Measurements from ENCODE around the gene MUC13. TPM values are rescaled to one million over a fixed set of nuclear protein-coding genes. Genes with fewer than 3 reads are reported as not detected.
A peak's percentile ranks its signal among the peaks of the same experiment; 100 is the strongest.

MUC13 gene
- total RNA-seq, 4 donors from 2014 or later = 0.19 TPM; not detected in 3

DNA sequence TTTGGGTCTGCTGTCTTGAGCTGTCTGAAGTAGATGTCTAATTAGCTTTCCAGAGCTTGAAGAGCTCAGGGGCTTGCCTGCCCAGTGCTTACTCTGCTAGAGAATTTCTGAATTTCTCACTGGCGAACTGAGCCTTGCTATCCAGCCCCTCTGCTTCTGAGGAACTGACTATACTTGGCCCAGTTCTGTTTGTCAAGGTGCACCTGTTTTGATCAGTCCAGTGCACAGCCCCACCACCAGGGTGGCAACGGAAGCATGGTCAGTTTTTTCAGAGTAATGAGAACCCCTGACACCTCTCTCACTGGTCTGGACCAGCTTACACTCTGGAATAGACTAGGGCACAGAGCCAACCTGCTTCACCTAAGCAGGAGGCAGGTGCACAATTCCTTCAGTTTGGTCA lies 72.5 kb downstream of the MUC13 start:
- H3K36me3 ChIP-seq = peaks cover 0 to 43% (median 0%) of the 10 kb centered on the region in 3 donors
- H3K4me1 ChIP-seq = peaks cover 0 to 45% (median 3%) of the 10 kb centered on the region in 3 donors
- DNase-seq = no peak
- no peaks in the 10 kb centered on the region for H3K27me3 ChIP-seq
- H3K9me3 ChIP-seq = no peaks in the 10 kb centered on the region
- H3K4me3 ChIP-seq = no peak overlapping the region
- peak overlapping the region in 1 of 4 donors; percentile 21 for H3K27ac ChIP-seq
- TF ChIP-seq POLR2A (IDR thresholded peaks at IDR 0.05) = no peak
- TF ChIP-seq, protein P1, sequence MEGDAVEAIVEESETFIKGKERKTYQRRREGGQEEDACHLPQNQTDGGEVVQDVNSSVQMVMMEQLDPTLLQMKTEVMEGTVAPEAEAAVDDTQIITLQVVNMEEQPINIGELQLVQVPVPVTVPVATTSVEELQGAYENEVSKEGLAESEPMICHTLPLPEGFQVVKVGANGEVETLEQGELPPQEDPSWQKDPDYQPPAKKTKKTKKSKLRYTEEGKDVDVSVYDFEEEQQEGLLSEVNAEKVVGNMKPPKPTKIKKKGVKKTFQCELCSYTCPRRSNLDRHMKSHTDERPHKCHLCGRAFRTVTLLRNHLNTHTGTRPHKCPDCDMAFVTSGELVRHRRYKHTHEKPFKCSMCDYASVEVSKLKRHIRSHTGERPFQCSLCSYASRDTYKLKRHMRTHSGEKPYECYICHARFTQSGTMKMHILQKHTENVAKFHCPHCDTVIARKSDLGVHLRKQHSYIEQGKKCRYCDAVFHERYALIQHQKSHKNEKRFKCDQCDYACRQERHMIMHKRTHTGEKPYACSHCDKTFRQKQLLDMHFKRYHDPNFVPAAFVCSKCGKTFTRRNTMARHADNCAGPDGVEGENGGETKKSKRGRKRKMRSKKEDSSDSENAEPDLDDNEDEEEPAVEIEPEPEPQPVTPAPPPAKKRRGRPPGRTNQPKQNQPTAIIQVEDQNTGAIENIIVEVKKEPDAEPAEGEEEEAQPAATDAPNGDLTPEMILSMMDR (IDR thresholded peaks at IDR 0.05) = no peak
- intact Hi-C loops (cut with DNase I) = no loop called here
- WGBS, 2 donors = 22 to 40% methylated on average over 1 of the region's 2 CpGs

DNA sequence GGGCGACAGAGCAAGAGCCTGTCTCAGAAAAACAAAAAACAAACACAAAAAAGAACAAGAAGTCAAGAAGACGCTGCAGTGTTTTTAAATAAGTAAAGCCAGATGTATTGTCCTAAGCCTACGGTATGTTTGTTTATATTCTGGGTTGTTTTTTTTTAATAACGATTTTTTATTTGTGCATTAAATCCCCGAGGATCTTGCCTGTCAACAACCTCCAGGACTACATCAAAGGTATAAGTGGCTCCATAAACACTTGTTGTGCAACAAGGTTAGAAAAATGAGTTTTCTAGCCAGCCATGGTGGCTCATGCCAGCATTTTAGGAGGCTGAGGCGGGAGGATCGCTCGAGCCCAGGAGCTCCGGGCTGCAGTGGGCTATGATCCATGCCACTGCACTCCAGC lies 73.5 kb downstream of the MUC13 start:
- H3K9me3 ChIP-seq = no peaks in the 10 kb centered on the region
- peaks cover 0 to 43% (median 0%) of the 10 kb centered on the region in 3 donors for H3K36me3 ChIP-seq
- TF ChIP-seq POLR2A (IDR thresholded peaks at IDR 0.05) = no peak
- TF ChIP-seq, protein P1 (IDR thresholded peaks at IDR 0.05) = no peak
- intact Hi-C loops (cut with DNase I) = no loop called here
- no peaks in the 10 kb centered on the region for H3K27me3 ChIP-seq
- peak overlapping the region in 3 of 4 donors; percentile 16 to 57 (median 24) for H3K27ac ChIP-seq
- no peak overlapping the region for H3K4me3 ChIP-seq
- H3K4me1 ChIP-seq = peaks cover 0 to 45% (median 3%) of the 10 kb centered on the region in 3 donors
- DNase-seq = no peak
- WGBS, 2 donors = 70 to 79% methylated on average over 9 of the region's 9 CpGs

DNA sequence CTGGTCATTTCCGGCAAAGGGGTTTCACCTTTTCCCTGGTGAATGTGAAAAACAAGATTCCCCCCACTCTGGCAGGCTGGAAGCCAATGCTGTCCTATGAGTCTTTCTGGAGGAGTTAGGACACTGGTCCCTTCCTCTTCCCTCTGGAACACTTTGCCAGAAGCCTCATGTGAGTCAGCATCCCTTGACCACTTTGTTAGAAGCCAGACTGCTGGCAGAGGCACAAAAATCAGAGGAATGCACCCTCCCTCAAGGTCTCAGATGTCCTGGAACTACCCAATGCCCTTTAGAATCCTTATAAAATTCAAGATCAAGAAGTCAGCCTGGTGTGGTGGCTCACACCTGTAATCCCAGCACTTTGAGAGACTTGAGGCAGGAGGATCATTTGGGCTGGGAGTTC lies 74.0 kb downstream of the MUC13 start:
- H3K4me3 ChIP-seq = no peak overlapping the region
- DNase-seq = no peak
- intact Hi-C loops (cut with DNase I) = no loop called here

DNA sequence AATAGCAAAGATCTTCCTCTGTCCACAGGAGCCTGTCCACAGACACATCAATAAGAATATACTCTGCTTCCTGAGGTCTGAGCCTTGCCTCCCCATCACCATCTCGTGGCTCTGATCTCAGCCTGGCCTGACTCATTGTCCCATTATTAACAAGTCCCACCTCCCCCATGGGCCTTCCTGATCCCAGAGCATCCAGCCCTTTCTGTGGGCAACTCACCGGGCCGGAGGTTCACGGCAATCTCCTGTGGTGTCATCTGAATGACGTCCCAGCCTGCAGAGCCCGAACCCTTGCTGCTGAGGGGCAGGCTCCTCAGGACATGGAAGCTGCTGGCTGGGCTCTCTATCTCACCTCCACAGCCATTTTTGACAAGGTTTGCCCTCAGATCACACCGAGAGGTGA lies 75.5 kb downstream of the MUC13 start:
- H3K36me3 ChIP-seq = peaks cover 0 to 47% (median 0%) of the 10 kb centered on the region in 3 donors
- intact Hi-C loops (cut with DNase I) = no loop called here
- WGBS, 2 donors = 58 to 87% methylated on average over 2 to 6 of the region's 7 CpGs
- no peak for DNase-seq
- peaks cover 0 to 46% (median 3%) of the 10 kb centered on the region in 3 donors for H3K4me1 ChIP-seq
- H3K27ac ChIP-seq = peak overlapping the region in 3 of 4 donors; percentile 11 to 57 (median 51)
- H3K27me3 ChIP-seq = no peaks in the 10 kb centered on the region
- TF ChIP-seq, protein P1 (IDR thresholded peaks at IDR 0.05) = no peak
- no peak for TF ChIP-seq POLR2A (IDR thresholded peaks at IDR 0.05)
- H3K9me3 ChIP-seq = no peaks in the 10 kb centered on the region
- H3K4me3 ChIP-seq = no peak overlapping the region

More for the DNA sequence above, 74.0 kb downstream of the MUC13 start:
- H3K27me3 ChIP-seq = no peaks in the 10 kb centered on the region
- WGBS, 2 donors = 65 to 85% methylated on average over 1 of the region's 1 CpG
- peak overlapping the region in 3 of 4 donors; percentile 16 to 57 (median 24) for H3K27ac ChIP-seq
- TF ChIP-seq, protein P1 (IDR thresholded peaks at IDR 0.05) = no peak
- TF ChIP-seq POLR2A (IDR thresholded peaks at IDR 0.05) = no peak
- peaks cover 0 to 43% (median 0%) of the 10 kb centered on the region in 3 donors for H3K36me3 ChIP-seq
- H3K4me1 ChIP-seq = peaks cover 0 to 45% (median 3%) of the 10 kb centered on the region in 3 donors
- H3K9me3 ChIP-seq = no peaks in the 10 kb centered on the region

DNA sequence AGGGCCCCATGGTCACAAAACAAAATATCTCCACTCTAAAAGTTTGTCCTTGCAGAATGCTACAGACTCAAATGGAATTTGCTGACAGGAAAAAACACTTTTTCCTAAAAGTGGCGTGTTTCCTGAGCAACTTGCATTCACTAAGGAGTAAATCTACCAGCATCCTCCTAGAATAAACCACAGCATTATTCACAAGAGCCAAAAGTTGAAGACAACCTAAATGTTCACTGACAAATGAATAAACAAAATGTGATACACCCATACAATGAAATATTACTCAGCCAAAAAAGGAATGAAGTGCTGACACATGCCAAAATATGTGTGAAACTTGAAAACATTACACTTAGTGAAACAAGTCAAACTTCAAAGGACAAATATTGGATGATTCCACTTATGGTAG lies 76.3 kb downstream of the MUC13 start:
- H3K4me1 ChIP-seq = peaks cover 0 to 47% (median 3%) of the 10 kb centered on the region in 3 donors
- H3K9me3 ChIP-seq = no peaks in the 10 kb centered on the region
- peaks cover 0 to 47% (median 0%) of the 10 kb centered on the region in 3 donors for H3K36me3 ChIP-seq
- peak overlapping the region in 1 of 4 donors; percentile 17 for H3K27ac ChIP-seq
- DNase-seq = no peak
- no peak overlapping the region for H3K4me3 ChIP-seq
- intact Hi-C loops (cut with DNase I) = no loop called here
- 60 to 63% methylated on average over 1 of the region's 1 CpG for WGBS, 2 donors
- no peak for TF ChIP-seq POLR2A (IDR thresholded peaks at IDR 0.05)
- TF ChIP-seq, protein P1 (IDR thresholded peaks at IDR 0.05) = no peak
- H3K27me3 ChIP-seq = no peaks in the 10 kb centered on the region

Data from esophagus squamous epithelium (tissue), 5 donors.